Endothelial cell of umbilical vein (primary cell): ENCODE measurements around the gene MRPS6.
A peak's percentile ranks its signal among the peaks of the same experiment; 100 is the strongest.

Experiments used
- EZH2 ChIP-seq: IDR thresholded peaks from 2 replicates; pipeline ENCODE4 v1.6.1; 2012; ENCODE audit warnings: borderline replicate concordance, low read depth, mild to moderate bottlenecking, moderate library complexity, low read length, inconsistent platforms; ENCODE audit not compliant: severe bottlenecking
- FOS ChIP-seq: IDR thresholded peaks from 2 replicates; pipeline ENCODE4 v1.6.1; 2011; ENCODE audit warnings: mild to moderate bottlenecking, low read length, moderate library complexity, borderline replicate concordance; ENCODE audit not compliant: insufficient read depth
- JUN ChIP-seq: IDR thresholded peaks from 2 replicates; pipeline ENCODE4 v1.6.1; 2011; ENCODE audit warnings: borderline replicate concordance, low read depth; ENCODE audit not compliant: insufficient read length, insufficient read depth
- MYC ChIP-seq: IDR thresholded peaks from one replicate; pipeline ENCODE4 v1.6.1; 2011; ENCODE audit warnings: mild to moderate bottlenecking, low read depth, low read length
- POLR2A ChIP-seq: IDR thresholded peaks from 2 replicates; pipeline ENCODE4 v1.6.1; 2012; ENCODE audit warnings: low read depth, mild to moderate bottlenecking, control low read depth, low read length
- POLR2AphosphoS5 ChIP-seq: IDR thresholded peaks from 2 replicates; pipeline ENCODE4 v1.6.1; 2012; ENCODE audit warnings: low read depth, mild to moderate bottlenecking, control low read depth, low read length, moderate library complexity; ENCODE audit not compliant: insufficient read depth
- TF ChIP-seq, protein P1 (sequence below), 2 donors: IDR thresholded peaks; 1 replicate in 1 of 2; 2 replicates in 1 of 2; pipeline ENCODE4 v1.5.1; 2011; ENCODE audit warnings: low read length in 2 of 2, mild to moderate bottlenecking in 2 of 2, moderate library complexity in 2 of 2, control low read depth in 1 of 2, inconsistent platforms in 1 of 2, low read depth in 1 of 2; ENCODE audit not compliant: insufficient read depth in 1 of 2; ENCODE audit errors: extremely low read depth in 1 of 2
- TF ChIP-seq, protein P2 (sequence below): IDR thresholded peaks from 2 replicates; pipeline ENCODE4 v1.6.1; 2011; ENCODE audit not compliant: insufficient read depth, insufficient read length

DNA sequence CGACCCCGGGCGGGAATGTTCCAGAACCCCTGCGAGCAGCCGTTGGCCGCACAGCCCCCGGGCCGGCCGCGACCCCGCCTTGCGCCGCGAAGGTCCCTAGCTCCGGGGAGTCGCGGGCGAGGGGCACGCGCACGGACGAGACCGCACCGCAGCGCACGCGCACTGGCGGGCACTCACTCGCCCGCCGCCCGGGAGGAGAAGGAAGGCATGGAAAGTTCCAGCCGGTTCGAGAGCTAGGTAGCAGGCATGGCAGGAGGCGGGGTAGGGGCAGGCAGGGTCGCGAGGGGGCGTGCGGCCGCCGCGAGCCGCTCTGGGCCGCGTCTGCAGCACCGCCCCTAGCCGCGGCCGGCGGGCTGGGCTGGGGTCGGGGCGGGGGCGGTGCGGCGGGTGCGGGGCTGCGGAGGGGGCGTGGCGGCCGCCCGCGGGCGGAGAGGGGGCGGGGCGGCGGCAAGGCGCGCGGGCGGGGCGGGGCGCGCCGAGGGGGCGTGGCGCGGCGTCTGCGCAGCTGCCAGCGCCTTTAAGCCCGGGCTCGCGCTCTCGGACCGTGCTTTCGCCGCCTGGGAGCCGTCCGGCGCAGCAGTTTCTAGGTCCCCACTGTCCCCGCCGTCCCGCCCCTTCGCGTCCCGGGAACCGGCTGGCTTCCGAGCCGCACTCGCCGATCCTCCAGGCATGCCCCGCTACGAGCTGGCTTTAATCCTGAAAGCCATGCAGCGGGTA is at the start of gene MRPS6, which contains the start of gene SLC5A3:
- TF ChIP-seq, protein P1, sequence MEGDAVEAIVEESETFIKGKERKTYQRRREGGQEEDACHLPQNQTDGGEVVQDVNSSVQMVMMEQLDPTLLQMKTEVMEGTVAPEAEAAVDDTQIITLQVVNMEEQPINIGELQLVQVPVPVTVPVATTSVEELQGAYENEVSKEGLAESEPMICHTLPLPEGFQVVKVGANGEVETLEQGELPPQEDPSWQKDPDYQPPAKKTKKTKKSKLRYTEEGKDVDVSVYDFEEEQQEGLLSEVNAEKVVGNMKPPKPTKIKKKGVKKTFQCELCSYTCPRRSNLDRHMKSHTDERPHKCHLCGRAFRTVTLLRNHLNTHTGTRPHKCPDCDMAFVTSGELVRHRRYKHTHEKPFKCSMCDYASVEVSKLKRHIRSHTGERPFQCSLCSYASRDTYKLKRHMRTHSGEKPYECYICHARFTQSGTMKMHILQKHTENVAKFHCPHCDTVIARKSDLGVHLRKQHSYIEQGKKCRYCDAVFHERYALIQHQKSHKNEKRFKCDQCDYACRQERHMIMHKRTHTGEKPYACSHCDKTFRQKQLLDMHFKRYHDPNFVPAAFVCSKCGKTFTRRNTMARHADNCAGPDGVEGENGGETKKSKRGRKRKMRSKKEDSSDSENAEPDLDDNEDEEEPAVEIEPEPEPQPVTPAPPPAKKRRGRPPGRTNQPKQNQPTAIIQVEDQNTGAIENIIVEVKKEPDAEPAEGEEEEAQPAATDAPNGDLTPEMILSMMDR (IDR thresholded peaks at IDR 0.05; ENCODE audit: extremely low read depth in 1 of 2, insufficient read depth in 1 of 2, low read depth in 1 of 2, low read length in 2 of 2): no peak
- TF ChIP-seq MYC (no peak), POLR2A (peak; percentile 88), JUN (no peak), POLR2AphosphoS5 (peak; percentile 82), EZH2 (no peak), FOS (no peak)
- TF ChIP-seq, protein P2, sequence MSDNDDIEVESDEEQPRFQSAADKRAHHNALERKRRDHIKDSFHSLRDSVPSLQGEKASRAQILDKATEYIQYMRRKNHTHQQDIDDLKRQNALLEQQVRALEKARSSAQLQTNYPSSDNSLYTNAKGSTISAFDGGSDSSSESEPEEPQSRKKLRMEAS: no peak
